BLaER1 treated with 17β-estradiol and CSF1 and Interleukin-3, amounts not matched to agents 10 nM and 100 nM (cell line): Measurements from ENCODE around the gene BIN2.

Experiments
- H3K27ac ChIP-seq, 11 experiments: shearing (Covaris generic); formaldehyde crosslinking; 2 replicates each; pipeline ENCODE4 v1.8.1; 2022
- H3K27me3 ChIP-seq, 11 experiments: shearing (Covaris generic); formaldehyde crosslinking; 2 replicates each; pipeline ENCODE4 v1.8.1; 2022
- H3K36me3 ChIP-seq, 11 experiments: shearing (Covaris generic); formaldehyde crosslinking; 2 replicates each; pipeline ENCODE4 v1.8.1; 2022
- H3K4me1 ChIP-seq, 10 experiments: shearing (Covaris generic); formaldehyde crosslinking; 2 replicates each; pipeline ENCODE4 v1.8.1; 2022
- H3K4me2 ChIP-seq, 11 experiments: shearing (Covaris generic); formaldehyde crosslinking; 2 replicates each; pipeline ENCODE4 v1.8.1; 2022
- H3K4me3 ChIP-seq, 10 experiments: shearing (Covaris generic); formaldehyde crosslinking; 2 replicates each; pipeline ENCODE4 v1.8.1; 2022
- H3K9ac ChIP-seq, 11 experiments: shearing (Covaris generic); formaldehyde crosslinking; 2 replicates each; pipeline ENCODE4 v1.8.1; 2022
- H3K9me3 ChIP-seq, 11 experiments: shearing (Covaris generic); formaldehyde crosslinking; replicated peaks in 1 of 11; 2 replicates each; pipeline ENCODE4 v1.8.1; 2022
- H4K20me1 ChIP-seq, 11 experiments: shearing (Covaris generic); formaldehyde crosslinking; 2 replicates each; pipeline ENCODE4 v1.8.1; 2022
- Cebpa-rat ChIP-seq, 11 experiments: shearing (Covaris generic); IDR thresholded peaks; 2 replicates each; pipeline ENCODE4 v1.8.1; 2022

The BIN2 gene

DNA sequence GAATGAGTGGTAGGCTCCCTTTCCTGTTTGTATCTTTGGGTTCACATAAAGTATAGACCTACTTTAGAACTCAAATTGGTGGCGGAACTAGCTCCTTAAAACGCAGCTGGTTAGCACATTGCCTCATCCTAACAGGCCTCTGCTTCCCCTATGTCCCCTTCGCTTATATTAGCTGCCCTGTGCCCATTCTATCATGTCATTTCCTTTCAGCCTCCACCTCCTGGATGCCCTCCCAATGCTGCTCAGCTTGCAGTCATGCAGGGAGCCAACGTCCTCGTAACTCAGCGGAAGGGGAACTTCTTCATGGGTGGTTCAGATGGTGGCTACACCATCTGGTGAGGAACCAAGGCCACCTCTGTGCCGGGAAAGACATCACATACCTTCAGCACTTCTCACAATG, 81.9 kb downstream of the BIN2 start:
- no peak for TF ChIP-seq Cebpa-rat (IDR thresholded peaks at IDR 0.05)
- Histone ChIP-seq H3K9ac (peak overlapping the region in 1 of 11 experiments; percentile 7; a peak in 1 of 22 replicates), H3K27me3 (no peaks in the 10 kb centered on the region), H3K4me1 (peaks cover 36 to 83% (median 73%) of the 10 kb centered on the region in 10 experiments), H3K9me3 (no peaks in the 10 kb centered on the region), H3K27ac (peak overlapping the region in 5 of 11 experiments; percentile 31 to 45 (median 33); a peak in 9 of 22 replicates), H4K20me1 (peaks cover 10 to 60% (median 34%) of the 10 kb centered on the region in 11 experiments; a peak in 17 of 22 replicates), H3K4me2 (peak overlapping the region in 7 of 11 experiments; percentile 5 to 96 (median 91); a peak in 13 of 22 replicates), H3K4me3 (peak overlapping the region in 2 of 10 experiments; percentile 4 to 94; a peak in 5 of 20 replicates), H3K36me3 (peaks cover 49 to 64% (median 59%) of the 10 kb centered on the region in 11 experiments)

- no peak for TF ChIP-seq Cebpa-rat (IDR thresholded peaks at IDR 0.05)
- peak overlapping the region in 7 of 11 experiments; percentile 88 to 96 (median 91); a peak in 13 of 22 replicates for H3K4me2 ChIP-seq
- peak overlapping the region in 2 of 10 experiments; percentile 82 to 94; a peak in 3 of 20 replicates for H3K4me3 ChIP-seq
- peaks cover 10 to 60% (median 34%) of the 10 kb centered on the region in 11 experiments; a peak in 17 of 22 replicates for H4K20me1 ChIP-seq
- H3K36me3 ChIP-seq: peaks cover 49 to 64% (median 59%) of the 10 kb centered on the region in 11 experiments
- H3K9ac ChIP-seq: peak overlapping the region in 2 of 11 experiments; percentile 20 to 100; a peak in 1 of 22 replicates
- peak overlapping the region in 1 of 11 experiments; percentile 45; a peak in 1 of 22 replicates for H3K27ac ChIP-seq
- H3K27me3 ChIP-seq: no peaks in the 10 kb centered on the region
- H3K4me1 ChIP-seq: peaks cover 24 to 71% (median 61%) of the 10 kb centered on the region in 10 experiments
- no peaks in the 10 kb centered on the region for H3K9me3 ChIP-seq
These were observed 83.0 kb downstream of the BIN2 start for GRCh38 chr12:51240971-51241370.

- no peak for TF ChIP-seq Cebpa-rat (IDR thresholded peaks at IDR 0.05)
- Histone ChIP-seq H3K9ac (peak within 1 kb of the TSS; percentile 97 to 100 (median 99)), H3K4me1 (peaks cover 17 to 49% (median 46%) of the 10 kb centered on the region in 10 experiments)
These were observed 85.3 kb downstream of the BIN2 start, which contains the start of gene DAZAP2 for GRCh38 chr12:51238510-51239334. DAZAP2 (plus strand) TSS chr12:51238826; CDS start chr12:51238908, 82 bp downstream.

GRCh38 chr12:51238037-51238509, 85.9 kb downstream of the BIN2 start:
- H3K4me1 ChIP-seq: peaks cover 17 to 42% (median 40%) of the 10 kb centered on the region in 10 experiments
- H3K27me3 ChIP-seq: no peaks in the 10 kb centered on the region
- H3K9ac ChIP-seq: peak overlapping the region; percentile 97 to 100 (median 99)
- H3K4me3 ChIP-seq: peak overlapping the region; percentile 77 to 97 (median 94)
- peaks cover 0 to 6% (median 2%) of the 10 kb centered on the region in 11 experiments; a peak in 11 of 22 replicates for H3K9me3 ChIP-seq
- H3K4me2 ChIP-seq: peak overlapping the region; percentile 79 to 96 (median 91)
- peak overlapping the region in 8 of 11 experiments; percentile 99 to 100 (median 100); a peak in 14 of 22 replicates for H3K27ac ChIP-seq
- H3K36me3 ChIP-seq: peaks cover 29 to 35% (median 33%) of the 10 kb centered on the region in 11 experiments
- peaks cover 10 to 39% (median 30%) of the 10 kb centered on the region in 11 experiments; a peak in 17 of 22 replicates for H4K20me1 ChIP-seq
- no peak for TF ChIP-seq Cebpa-rat (IDR thresholded peaks at IDR 0.05)

More at GRCh38 chr12:51238510-51239334, 85.3 kb downstream of the BIN2 start, which contains the start of gene DAZAP2:
- Histone ChIP-seq H3K27ac (peak within 1 kb of the TSS; percentile 98 to 100 (median 100)), H3K27me3 (no peaks in the 10 kb centered on the region), H4K20me1 (peaks cover 10 to 45% (median 33%) of the 10 kb centered on the region in 11 experiments; a peak in 17 of 22 replicates), H3K36me3 (peaks cover 35 to 42% (median 40%) of the 10 kb centered on the region in 11 experiments), H3K4me3 (peak within 1 kb of the TSS; percentile 77 to 97 (median 94)), H3K4me2 (peak within 1 kb of the TSS; percentile 82 to 96 (median 94)), H3K9me3 (no peaks in the 10 kb centered on the region)

- peaks cover 0 to 17% (median 8%) of the 10 kb centered on the region in 11 experiments; a peak in 15 of 22 replicates for H3K9me3 ChIP-seq
- no peaks in the 10 kb centered on the region; a peak in 1 of 22 replicates for H3K36me3 ChIP-seq
- no peak overlapping the region for H3K27ac ChIP-seq
- no peak for TF ChIP-seq Cebpa-rat (IDR thresholded peaks at IDR 0.05)
- H3K9ac ChIP-seq: no peak overlapping the region
- H3K4me1 ChIP-seq: peaks cover 6 to 8% (median 7%) of the 10 kb centered on the region in 10 experiments; a peak in 18 of 20 replicates
- H4K20me1 ChIP-seq: peaks cover 0 to 4% (median 3%) of the 10 kb centered on the region in 11 experiments; a peak in 12 of 22 replicates
- no peak overlapping the region for H3K4me2 ChIP-seq
- H3K4me3 ChIP-seq: no peak overlapping the region
- no peaks in the 10 kb centered on the region for H3K27me3 ChIP-seq
These were observed 89.4 kb downstream of the BIN2 start for GRCh38 chr12:51234530-51234929.

DNA sequence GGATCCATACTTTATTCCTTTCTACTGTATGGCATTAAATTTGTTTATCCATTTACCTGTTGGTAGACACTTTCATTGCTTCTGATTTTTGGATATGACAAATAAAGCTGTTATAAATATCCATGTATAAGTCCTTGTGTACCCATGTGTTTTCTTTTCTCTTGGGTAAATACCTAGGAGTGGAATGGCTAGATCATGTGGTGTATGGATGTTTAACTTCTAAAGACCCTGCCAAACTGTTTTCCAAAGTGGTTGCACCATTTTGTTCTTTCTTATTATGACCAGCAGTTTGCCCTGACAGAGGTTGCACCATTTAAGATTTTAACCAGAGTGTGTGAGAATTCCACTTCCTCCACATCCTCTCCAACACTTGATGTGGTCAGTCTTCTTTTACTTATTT, 91.3 kb downstream of the BIN2 start:
- H3K27me3 ChIP-seq: no peaks in the 10 kb centered on the region
- no peak overlapping the region for H3K9ac ChIP-seq
- no peak overlapping the region for H3K4me3 ChIP-seq
- no peak for TF ChIP-seq Cebpa-rat (IDR thresholded peaks at IDR 0.05)
- H3K36me3 ChIP-seq: no peaks in the 10 kb centered on the region
- no peak overlapping the region for H3K27ac ChIP-seq
- H3K9me3 ChIP-seq: peaks cover 0 to 17% (median 8%) of the 10 kb centered on the region in 11 experiments; a peak in 15 of 22 replicates
- H3K4me1 ChIP-seq: no peaks in the 10 kb centered on the region
- H3K4me2 ChIP-seq: no peak overlapping the region
- H4K20me1 ChIP-seq: no peaks in the 10 kb centered on the region
